Keratinocyte (primary cell): Measurements from ENCODE around the gene RSKR.

Experiments
- CTCF ChIP-seq, 3 experiments: IDR thresholded peaks in 1 of 3; conservative IDR thresholded peaks in 1 of 3; optimal IDR thresholded peaks in 1 of 3; 2 replicates in 2 of 3; 3 replicates in 1 of 3; pipeline versions ENCODE3 to v1.5.1; 2011; ENCODE audit warnings: low read length in 3 of 3, mild to moderate bottlenecking in 3 of 3, moderate library complexity in 2 of 3, control low read depth in 1 of 3, inconsistent platforms in 1 of 3; ENCODE audit not compliant: insufficient read depth in 2 of 3; ENCODE audit errors: extremely low read depth in 1 of 3
- EZH2 ChIP-seq: IDR thresholded peaks from one replicate; pipeline ENCODE4 v1.6.1; 2012; ENCODE audit warnings: inconsistent platforms, mild to moderate bottlenecking, low read length, moderate library complexity

- TF ChIP-seq CTCF (optimal IDR thresholded peaks at IDR 0.05 in 1 of 3, IDR thresholded peaks at IDR 0.05 in 1 of 3, conservative IDR thresholded peaks at IDR 0.05 in 1 of 3; ENCODE audit: extremely low read depth in 1 of 3, insufficient read depth in 2 of 3, low read length in 3 of 3): no peak
- TF ChIP-seq EZH2: no peak
These were observed 31.6 kb upstream of the RSKR start for GRCh38 chr17:28645576-28645939.
